Coronary artery (tissue), 2 donors: ENCODE measurements around the gene NHEJ1.
"Not testable (repeated sequence)": the region's sequence is repeated elsewhere in the genome, so short reads cannot be mapped to it uniquely, and the experiment has no call there.

Experiments used
- DNase-seq: peaks from one replicate; pipeline ENCODE4 v3.0.0-alpha.2; 2017; ENCODE audit warnings: low spot score
- H3K27ac ChIP-seq, 2 donors: fragments of 200-600 bp; sonication (generic); one replicate each; pipeline ENCODE4 v1.5.1; 2016 to 2019
- H3K4me3 ChIP-seq: fragments of 200-600 bp; sonication (generic); 2 replicates; pipeline ENCODE4 v1.5.1; 2016; ENCODE audit warnings: mild to moderate bottlenecking, moderate library complexity
- CTCF ChIP-seq: fragments of 200-600 bp; sonication (generic); IDR thresholded peaks from one replicate; pipeline ENCODE4 v1.5.1; 2019; ENCODE audit warnings: antibody characterized with exemption

Gene NHEJ1

GRCh38 chr2:219205981-219206327 lies 45.3 kb upstream of the NHEJ1 start:
- H3K4me3 ChIP-seq: peak overlapping the region; percentile 79
- no peak for TF ChIP-seq CTCF
- H3K27ac ChIP-seq: peak overlapping the region; percentile 92 to 94
- DNase-seq: no peak

GRCh38 chr2:219205165-219205538 lies 44.5 kb upstream of the NHEJ1 start:
- Histone ChIP-seq H3K4me3 (no peak overlapping the region), H3K27ac (no peak overlapping the region)
- no peak for TF ChIP-seq CTCF
- no peak for DNase-seq

GRCh38 chr2:219204425-219205164 lies 44.0 kb upstream of the NHEJ1 start:
- no peak for DNase-seq
- Histone ChIP-seq H3K4me3 (no peak overlapping the region), H3K27ac (no peak overlapping the region)
- no peak for TF ChIP-seq CTCF

- not testable (repeated sequence) for H3K4me3 ChIP-seq, H3K27ac ChIP-seq, DNase-seq
Measured at GRCh38 chr2:219201331-219201730, 40.7 kb upstream of the NHEJ1 start.

GRCh38 chr2:219200502-219201326 lies 40.1 kb upstream of the NHEJ1 start:
- not testable (repeated sequence) for H3K4me3 ChIP-seq, H3K27ac ChIP-seq, DNase-seq

- Histone ChIP-seq H3K27ac (no peak overlapping the region), H3K4me3 (no peak overlapping the region)
- DNase-seq: no peak
- TF ChIP-seq CTCF: no peak
Measured at GRCh38 chr2:219199470-219200211, 39.0 kb upstream of the NHEJ1 start.

GRCh38 chr2:219198974-219199373 lies 38.4 kb upstream of the NHEJ1 start:
- DNase-seq: no peak

More at GRCh38 chr2:219198974-219199373, 38.4 kb upstream of the NHEJ1 start:
- Histone ChIP-seq H3K4me3 (no peak overlapping the region), H3K27ac (no peak overlapping the region)
- no peak for TF ChIP-seq CTCF
